HAP-1 (cell line): ENCODE measurements around the gene RAB15.

Experiments used
- DNase-seq, 2 experiments: peaks; one replicate each; pipeline ENCODE4 v3.0.0-alpha.2; 2016 to 2020; ENCODE audit warnings: low spot score in 2 of 2
- H3K27me3 ChIP-seq: fragments of 250-450 bp; sonication (Bioruptor Pico); 2 replicates; pipeline ENCODE4 v1.5.1; 2020; ENCODE audit warnings: low read depth, mild to moderate bottlenecking, moderate library complexity
- H3K36me3 ChIP-seq: fragments of 250-450 bp; sonication (Bioruptor Pico); replicated peaks from 2 replicates; pipeline ENCODE4 v1.5.1; 2020; ENCODE audit warnings: mild to moderate bottlenecking
- H3K4me1 ChIP-seq: fragments of 250-450 bp; sonication (Bioruptor Pico); 2 replicates; pipeline ENCODE4 v1.5.1; 2020; ENCODE audit warnings: mild to moderate bottlenecking
- H3K4me3 ChIP-seq: fragments of 250-450 bp; sonication (Bioruptor Pico); 2 replicates; pipeline ENCODE4 v1.5.1; 2020; ENCODE audit warnings: mild to moderate bottlenecking, moderate library complexity
- H3K9me3 ChIP-seq: fragments of 250-450 bp; sonication (Bioruptor Pico); 2 replicates; pipeline ENCODE4 v1.5.1; 2020; ENCODE audit warnings: mild to moderate bottlenecking, moderate library complexity
- in situ Hi-C: fragments of 300-500 bp; cut with MboI; formaldehyde crosslinking; loops from 3 replicates; pipeline ENCODE4 v1.14.3; 2020; ENCODE audit warnings: low sequenced_read_pairs, inconsistent platforms, mixed read lengths

Gene RAB15

DNA sequence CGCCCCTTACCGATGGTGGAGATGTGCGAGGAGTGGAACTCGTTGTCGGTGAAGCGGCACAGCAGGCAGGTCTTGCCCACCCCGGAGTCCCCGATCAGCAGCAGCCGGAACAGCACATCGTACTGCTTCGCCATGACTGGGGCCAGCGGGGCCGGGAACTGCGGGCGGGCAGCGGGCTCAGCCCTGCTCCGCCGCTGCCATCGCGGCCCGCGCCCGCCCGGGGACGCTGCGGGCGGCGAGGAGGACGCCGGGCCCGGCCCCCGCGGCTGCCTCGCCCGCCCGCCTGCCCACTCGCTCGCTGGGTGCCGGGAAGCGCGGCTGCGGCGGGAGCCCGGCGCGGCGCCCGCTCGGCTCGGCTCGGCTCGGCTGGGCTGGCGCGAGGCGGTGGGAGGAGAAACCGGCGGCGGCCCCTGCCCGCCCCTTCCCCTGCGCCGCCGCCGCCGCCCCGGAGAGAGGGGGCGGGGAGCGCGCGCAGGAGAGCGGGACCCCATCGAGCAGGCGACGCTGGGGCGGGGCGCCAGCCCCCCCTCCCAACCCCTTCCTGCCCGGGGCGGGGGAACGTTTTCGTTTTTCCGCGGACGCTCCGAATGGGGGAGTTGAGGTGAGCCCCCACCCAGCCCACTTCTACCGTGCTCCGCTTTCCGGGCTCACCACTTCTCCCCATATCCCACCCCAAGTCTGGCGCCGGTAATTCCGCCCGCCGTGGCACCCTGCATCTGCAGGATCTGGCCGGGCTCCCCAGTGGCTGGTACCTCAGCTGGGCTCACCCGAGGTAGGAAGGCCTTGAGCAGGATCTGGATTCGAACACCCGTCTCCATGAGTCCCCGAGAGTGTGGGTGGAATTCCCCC, at the start of gene RAB15:
Gene RAB15 (minus strand): TSS at position 394 of the 849 bp plus-strand sequence. CDS start 260 bp downstream, at position 134.
- H3K4me1 ChIP-seq, result peaks cover 12% of the 10 kb centered on the region
- H3K4me3 ChIP-seq, result peak within 1 kb of the TSS; percentile 53
- H3K9me3 ChIP-seq, result no peaks in the 10 kb centered on the region
- no peaks in the 10 kb centered on the region for H3K27me3 ChIP-seq
- in situ Hi-C loops, result no loop called here
- DNase-seq, result peak in 1 of 2 experiments; percentile 61
- H3K36me3 ChIP-seq, result no peaks in the 10 kb centered on the region

DNA sequence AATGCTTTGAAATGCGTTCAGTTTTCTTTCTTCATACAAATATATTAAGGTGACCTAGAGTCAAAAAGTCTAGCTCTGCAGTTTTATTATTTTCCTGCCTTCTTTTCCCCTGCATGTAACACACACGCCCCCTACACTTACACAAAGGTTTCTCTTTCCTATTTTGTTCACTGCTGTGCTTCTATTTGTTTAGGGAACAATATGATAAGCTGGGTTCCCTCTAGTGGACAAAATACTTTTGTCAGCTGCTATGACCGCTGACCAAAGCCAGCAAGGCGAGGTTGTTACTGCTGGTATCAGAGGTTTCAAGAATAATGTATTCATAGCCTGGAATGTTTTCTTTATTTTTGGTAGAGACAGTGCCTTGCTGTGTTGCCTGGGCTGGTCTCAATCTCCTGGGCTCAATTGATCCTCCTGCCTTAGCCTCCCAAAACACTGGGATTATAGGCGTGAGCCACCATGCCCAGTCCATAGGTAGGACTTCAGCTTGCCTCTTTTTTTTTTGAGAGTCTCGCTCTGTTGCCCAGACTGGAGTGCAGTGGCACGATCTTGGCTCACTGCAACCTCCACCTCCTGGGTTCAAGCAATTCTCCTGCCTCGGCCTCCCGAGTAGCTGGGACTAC, 47.9 kb upstream of the RAB15 start:
- H3K9me3 ChIP-seq, result no peaks in the 10 kb centered on the region
- no peak overlapping the region for H3K4me3 ChIP-seq
- H3K27me3 ChIP-seq, result no peaks in the 10 kb centered on the region
- in situ Hi-C loops, result no loop called here
- peak; percentile 59 to 88 for DNase-seq
- H3K36me3 ChIP-seq, result peaks cover 13% of the 10 kb centered on the region
- H3K4me1 ChIP-seq, result no peaks in the 10 kb centered on the region

DNA sequence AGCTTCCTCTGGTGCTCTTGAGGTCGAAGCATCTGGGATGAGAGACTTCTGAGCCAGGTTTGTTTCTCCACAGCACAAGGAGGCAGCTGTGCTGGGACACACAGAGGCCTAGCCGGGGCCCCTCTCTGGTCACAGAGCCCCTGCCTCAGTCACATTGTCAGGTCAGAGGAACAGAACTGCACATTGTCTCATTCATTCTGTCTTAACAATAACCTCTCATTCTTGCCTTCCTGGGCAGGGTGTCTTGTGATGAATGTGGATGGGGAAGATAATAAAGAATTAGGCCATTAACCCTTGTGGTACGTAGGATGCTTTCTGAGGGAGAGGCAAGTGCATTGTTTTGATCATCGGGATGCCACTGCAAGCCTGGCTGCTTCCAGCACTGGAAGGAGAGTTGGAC, 44.3 kb upstream of the RAB15 start:
- Histone ChIP-seq H3K4me3 (no peak overlapping the region), H3K36me3 (peaks cover 22% of the 10 kb centered on the region), H3K27me3 (no peaks in the 10 kb centered on the region), H3K4me1 (no peaks in the 10 kb centered on the region), H3K9me3 (no peaks in the 10 kb centered on the region)
- no peak for DNase-seq
- in situ Hi-C loops, result no loop called here

DNA sequence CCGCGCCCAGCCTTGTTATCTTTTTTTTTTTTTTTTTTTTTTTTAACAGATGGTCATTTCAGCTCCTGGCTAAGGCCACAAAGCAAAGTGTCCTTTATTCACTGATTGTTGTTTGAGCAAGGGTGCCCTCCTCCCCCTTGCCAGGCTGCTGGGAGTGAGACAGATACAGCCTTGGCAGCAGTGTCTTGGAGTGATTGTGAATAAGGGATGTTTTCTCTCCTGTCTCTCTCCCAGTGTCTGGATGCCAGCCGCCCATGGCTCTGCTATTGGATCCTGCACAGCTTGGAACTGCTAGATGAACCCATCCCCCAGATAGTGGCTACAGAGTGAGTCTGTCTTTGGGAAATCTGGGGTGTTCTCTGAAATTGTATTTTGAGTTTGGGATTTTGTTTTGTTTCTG, 43.3 kb upstream of the RAB15 start:
- H3K4me3 ChIP-seq, result no peak overlapping the region
- no peaks in the 10 kb centered on the region for H3K4me1 ChIP-seq
- no peaks in the 10 kb centered on the region for H3K27me3 ChIP-seq
- H3K9me3 ChIP-seq, result no peaks in the 10 kb centered on the region
- no peak for DNase-seq
- in situ Hi-C loops, result no loop called here
- peaks cover 19% of the 10 kb centered on the region for H3K36me3 ChIP-seq

DNA sequence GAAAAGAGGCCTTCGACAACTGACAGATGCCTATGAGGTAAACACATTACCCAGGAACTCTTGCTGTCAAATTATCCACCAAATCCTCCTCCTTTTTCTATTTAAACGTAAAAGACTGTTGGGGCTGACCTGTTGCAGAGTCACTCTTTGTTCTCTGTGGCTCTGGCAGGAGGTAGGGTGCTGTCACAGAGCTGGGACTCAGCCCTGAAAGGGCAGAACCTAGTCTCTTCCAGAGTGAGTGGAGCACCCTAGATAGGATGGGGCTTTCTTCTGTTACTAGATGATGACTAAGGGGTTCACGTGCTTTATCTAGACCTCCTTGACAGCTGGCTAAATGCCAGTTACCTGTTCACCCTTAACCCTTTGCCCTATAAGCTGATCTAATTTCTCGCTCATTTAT, 40.2 kb upstream of the RAB15 start:
- in situ Hi-C loops, result no loop called here
- no peaks in the 10 kb centered on the region for H3K27me3 ChIP-seq
- H3K4me3 ChIP-seq, result no peak overlapping the region
- peaks cover 21% of the 10 kb centered on the region for H3K36me3 ChIP-seq
- DNase-seq, result no peak
- H3K9me3 ChIP-seq, result no peaks in the 10 kb centered on the region
- H3K4me1 ChIP-seq, result no peaks in the 10 kb centered on the region

DNA sequence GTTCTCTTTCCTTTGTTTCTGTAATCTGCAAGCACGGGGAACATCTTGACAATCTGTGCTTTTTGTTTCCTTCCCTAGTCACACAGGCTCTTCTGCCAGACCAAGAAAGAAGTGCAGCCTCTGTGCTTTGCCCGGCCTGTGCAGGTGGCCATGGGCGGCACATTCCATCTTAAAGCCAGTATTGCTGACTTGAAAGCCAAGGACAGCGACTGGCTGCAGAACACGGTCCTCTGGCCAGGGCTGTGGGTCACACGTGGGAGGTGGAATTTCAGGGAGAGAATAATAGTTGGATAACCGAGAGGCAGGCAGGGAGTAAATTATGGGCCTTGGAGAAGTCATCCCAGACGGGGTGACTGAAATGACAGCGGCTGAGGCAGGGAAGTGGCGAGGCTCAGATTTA, 39.4 kb upstream of the RAB15 start:
- Histone ChIP-seq H3K9me3 (no peaks in the 10 kb centered on the region), H3K4me3 (no peak overlapping the region), H3K36me3 (peaks cover 19% of the 10 kb centered on the region), H3K27me3 (no peaks in the 10 kb centered on the region), H3K4me1 (no peaks in the 10 kb centered on the region)
- in situ Hi-C loops, result no loop called here
- DNase-seq, result no peak

DNA sequence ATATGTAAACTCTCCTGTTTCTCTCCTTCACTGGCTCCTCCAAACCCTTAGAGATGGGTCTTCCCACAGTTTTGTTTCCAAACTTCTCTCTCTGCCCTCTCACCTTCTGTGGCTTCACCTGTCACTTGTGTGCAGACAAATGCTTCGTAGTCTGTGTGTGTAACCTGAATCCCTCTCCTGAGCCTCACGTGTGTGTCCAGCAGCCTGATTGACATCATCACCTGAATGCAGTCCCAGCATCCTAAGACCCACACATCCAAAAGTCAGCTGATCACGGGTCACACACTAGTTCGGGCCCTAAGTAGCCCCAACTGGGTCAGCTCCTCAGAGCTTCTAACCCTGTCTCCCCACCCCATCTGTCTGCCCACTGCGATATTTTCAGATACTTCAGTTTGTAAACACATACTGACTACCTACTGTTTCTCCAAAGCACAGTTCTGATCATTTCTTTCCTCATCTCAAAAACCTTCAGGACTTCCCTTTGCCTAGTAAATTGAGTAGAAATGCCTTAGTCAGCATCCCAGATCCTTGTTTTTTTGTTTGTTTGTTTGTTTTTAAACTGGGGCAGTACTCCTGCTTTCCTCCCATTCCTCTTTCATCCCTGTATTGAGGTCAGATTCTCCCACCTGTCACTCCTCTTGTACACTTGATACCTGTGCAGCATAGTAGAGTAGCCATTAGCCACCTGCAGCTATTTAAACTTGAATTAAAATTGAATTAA, 38.2 kb upstream of the RAB15 start:
- Histone ChIP-seq H3K27me3 (no peaks in the 10 kb centered on the region), H3K4me1 (no peaks in the 10 kb centered on the region), H3K36me3 (peaks cover 14% of the 10 kb centered on the region), H3K9me3 (no peaks in the 10 kb centered on the region), H3K4me3 (no peak overlapping the region)
- DNase-seq, result no peak
- in situ Hi-C loops, result no loop called here

DNA sequence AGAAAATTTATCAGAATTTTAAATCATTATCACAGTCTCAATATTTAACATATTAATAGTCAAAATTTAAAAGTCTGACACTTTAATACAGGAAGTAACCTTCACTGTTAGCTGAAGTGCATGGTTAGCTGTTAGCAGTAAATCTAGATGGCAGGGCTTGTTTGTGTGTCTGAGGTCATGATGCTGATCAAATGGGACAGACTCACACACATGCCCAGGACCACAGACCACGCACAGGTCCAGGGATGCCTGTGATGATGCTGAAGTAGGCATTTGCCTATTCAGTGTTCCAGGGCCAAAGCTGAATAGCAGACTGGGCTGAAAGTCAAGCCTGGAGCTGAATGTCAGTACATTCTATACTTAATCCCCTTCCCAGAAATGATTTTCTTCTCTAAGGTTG, 35.1 kb upstream of the RAB15 start:
- peaks cover 10% of the 10 kb centered on the region for H3K4me1 ChIP-seq
- no peaks in the 10 kb centered on the region for H3K9me3 ChIP-seq
- H3K27me3 ChIP-seq, result no peaks in the 10 kb centered on the region
- peaks cover 6% of the 10 kb centered on the region; the same call in 1 of the 2 replicates for H3K36me3 ChIP-seq
- in situ Hi-C loops, result no loop called here
- H3K4me3 ChIP-seq, result no peak overlapping the region
- no peak for DNase-seq

DNA sequence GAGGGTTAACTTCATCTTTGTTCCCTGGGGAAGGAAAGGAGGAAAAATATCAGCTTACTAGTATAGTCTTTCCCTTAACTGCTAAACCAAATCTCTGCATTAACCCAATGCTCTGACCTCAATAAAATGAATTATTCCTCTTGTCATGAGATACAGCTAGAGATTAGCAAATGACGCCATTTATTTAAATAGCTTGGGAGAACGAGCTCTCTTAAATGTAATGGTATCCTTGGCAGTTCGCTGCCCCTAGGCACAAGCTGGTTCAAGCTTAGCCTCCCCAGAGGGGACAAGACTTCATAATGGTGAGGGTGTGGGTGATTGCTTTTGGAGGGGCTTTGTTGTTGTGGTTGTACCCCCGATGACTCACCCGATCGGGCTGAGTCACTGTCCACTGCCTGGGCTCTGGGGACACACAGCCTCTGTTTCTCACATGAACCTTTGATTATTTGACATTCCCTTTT, 34.2 kb upstream of the RAB15 start:
- peaks cover 10% of the 10 kb centered on the region for H3K4me1 ChIP-seq
- no peaks in the 10 kb centered on the region for H3K9me3 ChIP-seq
- H3K4me3 ChIP-seq, result no peak overlapping the region
- peaks cover 6% of the 10 kb centered on the region; the same call in 1 of the 2 replicates for H3K36me3 ChIP-seq
- in situ Hi-C loops, result no loop called here
- no peak for DNase-seq
- no peaks in the 10 kb centered on the region for H3K27me3 ChIP-seq

DNA sequence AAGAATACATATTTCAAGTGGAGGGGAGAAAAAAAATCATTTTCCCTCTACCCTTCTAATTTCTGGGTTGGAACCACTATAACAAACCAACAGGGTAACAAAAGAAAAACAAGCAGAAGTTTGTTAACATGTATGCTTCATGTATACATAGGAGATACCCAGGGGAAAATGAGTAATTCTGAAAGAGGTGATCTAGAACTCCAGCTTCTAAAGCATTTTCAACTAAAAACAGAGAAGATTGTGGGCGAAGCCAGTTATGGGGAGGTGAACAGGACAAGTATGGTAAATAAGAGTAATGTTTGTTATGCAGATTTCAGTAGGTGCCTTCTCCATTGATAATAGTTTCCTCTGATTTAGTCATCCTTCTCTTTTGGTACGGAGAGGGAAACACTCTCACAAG, 31.3 kb upstream of the RAB15 start:
- no peak overlapping the region for H3K4me3 ChIP-seq
- no peaks in the 10 kb centered on the region for H3K9me3 ChIP-seq
- 0 out of 2 replicates have a peak, but pooled peaks cover 3% of the 10 kb centered on the region for H3K36me3 ChIP-seq
- DNase-seq, result no peak
- peaks cover 11% of the 10 kb centered on the region for H3K4me1 ChIP-seq
- H3K27me3 ChIP-seq, result no peaks in the 10 kb centered on the region
- in situ Hi-C loops, result no loop called here

DNA sequence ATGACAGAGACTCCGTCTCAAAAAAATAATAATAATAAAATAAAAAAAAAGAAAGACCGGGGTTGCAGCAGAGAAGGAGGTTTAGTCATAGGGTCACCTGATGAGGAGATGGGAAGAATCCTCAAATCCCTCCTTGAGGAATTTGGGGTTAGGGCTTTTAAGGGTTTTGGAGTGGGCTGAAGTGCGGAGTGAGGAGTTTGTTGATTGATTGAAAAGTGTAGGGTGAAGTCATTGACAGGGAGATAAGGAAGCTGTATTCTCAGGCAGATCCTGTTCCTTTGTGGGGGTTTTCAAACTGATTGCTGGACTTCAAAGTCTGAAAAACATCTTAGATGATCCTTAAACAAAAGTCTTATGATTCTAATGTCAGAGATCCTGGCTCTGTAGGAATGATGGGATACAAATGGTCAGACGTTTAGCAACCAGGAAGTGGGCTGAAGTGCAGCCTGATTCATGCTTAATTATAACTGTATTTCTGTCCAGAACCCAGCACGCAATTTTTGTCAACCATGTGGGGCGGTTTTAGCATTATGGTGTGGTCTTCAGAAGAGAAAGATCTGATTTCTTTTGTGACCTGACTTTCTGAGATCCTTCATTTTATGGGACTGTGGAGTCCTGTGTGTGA, 30.6 kb upstream of the RAB15 start:
- 0 out of 2 replicates have a peak, but pooled peaks cover 3% of the 10 kb centered on the region for H3K36me3 ChIP-seq
- in situ Hi-C loops, result no loop called here
- DNase-seq, result no peak
- no peaks in the 10 kb centered on the region for H3K27me3 ChIP-seq
- H3K4me3 ChIP-seq, result no peak overlapping the region
- peaks cover 18% of the 10 kb centered on the region for H3K4me1 ChIP-seq
- H3K9me3 ChIP-seq, result no peaks in the 10 kb centered on the region

DNA sequence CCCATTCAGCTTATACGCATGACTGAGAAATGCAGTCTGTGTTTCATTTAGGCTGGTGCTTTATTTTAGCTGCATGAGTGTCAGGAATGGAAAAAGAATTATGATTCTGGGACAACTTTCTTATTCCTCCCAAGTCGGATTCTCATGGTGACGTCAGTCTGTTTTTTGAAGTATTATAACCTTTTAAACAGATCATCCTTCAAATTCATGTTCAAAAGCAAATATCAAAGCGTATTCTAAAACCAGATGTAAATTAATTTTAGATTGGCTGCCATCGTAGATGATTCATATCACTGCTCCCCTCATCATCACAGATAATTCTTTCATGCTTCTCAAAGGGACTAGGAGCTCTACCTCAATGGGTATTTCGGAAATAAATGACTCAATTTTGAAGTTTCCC, 29.6 kb upstream of the RAB15 start:
- in situ Hi-C loops, result no loop called here
- H3K4me3 ChIP-seq, result no peak overlapping the region
- no peaks in the 10 kb centered on the region for H3K27me3 ChIP-seq
- H3K36me3 ChIP-seq, result 0 out of 2 replicates have a peak, but pooled peaks cover 3% of the 10 kb centered on the region
- no peaks in the 10 kb centered on the region for H3K9me3 ChIP-seq
- DNase-seq, result no peak
- peaks cover 20% of the 10 kb centered on the region for H3K4me1 ChIP-seq

DNA sequence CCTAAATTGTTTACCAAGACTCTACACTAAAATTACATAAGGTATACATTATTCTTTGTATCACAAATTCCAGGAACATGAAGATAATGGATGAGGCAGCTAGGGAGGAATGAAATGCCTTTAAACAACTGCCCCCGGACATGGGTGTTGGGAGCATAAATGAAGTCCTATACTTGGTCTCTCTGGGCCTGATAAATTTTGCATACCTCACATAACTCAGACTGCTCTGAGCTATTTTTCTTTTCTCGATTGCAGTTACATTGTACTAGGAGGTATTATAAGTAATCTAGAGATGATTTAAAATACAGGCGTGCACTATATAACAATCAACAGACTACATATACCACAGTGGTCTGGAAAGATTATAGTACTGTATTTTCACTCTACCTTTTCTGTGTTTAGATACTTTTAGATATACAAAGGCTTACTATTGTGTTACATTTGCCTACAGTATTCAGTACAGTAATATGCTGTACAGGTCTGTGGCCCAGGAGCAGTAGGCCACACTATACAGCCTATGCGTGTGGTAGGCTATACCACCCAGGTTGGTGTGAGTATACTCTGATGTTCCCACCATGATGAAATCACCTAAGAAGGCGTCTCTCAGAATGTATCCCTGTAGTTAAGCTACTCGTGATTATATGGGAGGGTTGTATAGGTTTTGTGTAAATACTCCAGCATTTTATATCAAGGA, 28.9 kb upstream of the RAB15 start:
- in situ Hi-C loops, result no loop called here
- Histone ChIP-seq H3K27me3 (no peaks in the 10 kb centered on the region), H3K36me3 (0 out of 2 replicates have a peak, but pooled peaks cover 3% of the 10 kb centered on the region), H3K9me3 (no peaks in the 10 kb centered on the region), H3K4me1 (peaks cover 20% of the 10 kb centered on the region), H3K4me3 (no peak overlapping the region)
- DNase-seq, result no peak
